Measurements from ENCODE around the gene DAP.
"Not testable (repeated sequence)": the region's sequence is repeated elsewhere in the genome, so short reads cannot be mapped to it uniquely, and the experiment has no call there.

DAP gene

GRCh38 chr5:10761185-10761932 is at the start of gene DAP:
DAP (minus strand) TSS chr5:10761234; CDS start chr5:10761068, 166 bp downstream.
- DNase-seq: no peak

DNA sequence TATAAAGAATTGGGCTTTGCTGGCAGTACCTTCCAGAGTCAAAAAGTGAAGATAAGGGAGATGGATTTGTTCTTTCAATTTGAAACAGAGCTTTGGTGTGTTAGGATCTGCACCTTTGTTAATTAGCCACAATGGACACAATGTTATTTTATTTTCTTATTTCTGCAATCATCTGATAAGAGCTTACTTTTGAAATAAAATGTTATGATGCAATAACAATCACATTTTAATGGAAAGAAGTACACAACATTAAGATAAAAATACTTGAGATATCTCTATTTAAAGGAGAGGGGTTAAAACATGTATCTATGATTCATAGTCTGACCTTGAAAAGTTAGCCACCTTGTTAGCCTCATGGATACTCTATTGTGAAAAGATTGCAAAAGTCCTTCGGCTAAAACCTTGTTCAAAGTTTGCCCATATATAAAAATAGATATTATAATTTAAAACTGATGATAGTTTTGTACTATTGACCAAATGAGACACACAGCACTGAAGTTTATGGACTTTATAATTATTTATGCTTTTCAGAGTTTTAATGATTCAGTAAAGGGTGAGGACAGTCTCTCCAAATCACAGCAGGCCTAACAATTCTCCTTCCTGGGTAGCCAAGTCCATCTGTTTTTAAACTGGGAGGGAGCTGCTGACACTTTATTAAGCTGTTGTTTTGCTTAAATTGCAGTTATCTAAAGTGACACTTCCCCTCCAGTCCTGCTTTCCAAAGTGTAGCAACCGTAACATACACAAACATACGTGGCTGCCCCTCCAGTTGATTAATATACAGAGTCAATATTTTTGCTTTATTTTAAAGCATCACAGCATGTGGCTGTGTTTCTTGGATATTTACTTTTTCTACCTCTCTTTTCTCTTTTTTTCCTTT is 47.6 kb upstream of the DAP start:
- no peak for DNase-seq

DNA sequence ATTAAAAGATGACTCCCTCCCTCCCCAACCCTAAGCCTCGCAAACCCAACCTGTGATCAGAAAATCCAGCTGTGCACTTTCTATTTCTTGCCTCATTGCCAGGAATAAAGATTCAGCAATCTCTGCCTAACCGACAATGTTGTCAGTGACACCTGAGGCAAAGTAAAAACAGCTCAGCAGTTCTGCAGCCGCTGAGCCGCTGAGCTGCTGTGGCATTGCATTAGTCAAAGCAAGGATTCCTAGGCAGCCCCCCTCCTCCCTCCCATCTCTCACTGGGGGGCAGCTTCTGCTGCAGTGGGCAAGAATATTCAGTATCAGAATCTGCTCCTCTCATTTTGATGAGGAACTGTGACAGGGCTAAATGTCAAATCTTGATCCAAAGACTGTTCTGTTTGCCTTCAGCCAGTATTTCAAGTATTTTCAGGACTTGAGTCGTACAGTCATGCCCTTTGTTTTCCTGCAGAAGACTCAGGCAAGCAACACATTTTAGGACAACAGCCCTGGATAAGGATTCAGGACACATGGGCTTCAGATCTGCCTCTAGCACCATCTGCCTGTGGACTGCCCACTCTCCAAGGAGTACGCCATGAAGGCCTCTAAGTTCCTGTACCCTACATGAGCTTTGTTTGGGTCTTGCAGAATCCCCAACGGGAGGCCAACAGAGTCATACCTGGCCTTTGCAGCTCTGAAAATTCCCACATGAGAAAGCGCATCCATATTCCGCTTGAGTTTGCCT is 41.1 kb upstream of the DAP start:
- no peak for DNase-seq

DNA sequence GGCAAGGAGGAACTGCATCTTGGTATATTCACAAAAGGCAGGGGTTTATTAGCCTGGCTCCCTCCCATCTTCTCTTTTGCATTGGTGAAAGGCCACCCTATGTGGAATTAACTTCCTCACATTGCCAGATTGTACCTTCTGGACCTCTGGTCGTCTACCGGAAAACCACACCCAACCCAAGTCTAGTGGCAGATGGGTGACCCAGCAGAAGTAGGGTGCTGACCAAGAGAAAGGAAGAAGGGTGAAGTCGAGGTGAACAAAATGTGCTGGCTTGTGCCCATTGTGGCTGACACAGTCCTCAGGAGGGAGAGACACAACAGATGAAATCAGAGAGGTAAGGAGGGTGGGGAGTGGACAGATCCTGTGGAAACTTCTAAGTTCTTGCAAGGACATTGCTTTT is 39.8 kb upstream of the DAP start:
- DNase-seq: no peak

- no peak for DNase-seq
Observed at GRCh38 chr5:10797261-10797660, 36.2 kb upstream of the DAP start.

- no peak for DNase-seq
Observed at GRCh38 chr5:10793785-10794184, 32.8 kb upstream of the DAP start.

DNA sequence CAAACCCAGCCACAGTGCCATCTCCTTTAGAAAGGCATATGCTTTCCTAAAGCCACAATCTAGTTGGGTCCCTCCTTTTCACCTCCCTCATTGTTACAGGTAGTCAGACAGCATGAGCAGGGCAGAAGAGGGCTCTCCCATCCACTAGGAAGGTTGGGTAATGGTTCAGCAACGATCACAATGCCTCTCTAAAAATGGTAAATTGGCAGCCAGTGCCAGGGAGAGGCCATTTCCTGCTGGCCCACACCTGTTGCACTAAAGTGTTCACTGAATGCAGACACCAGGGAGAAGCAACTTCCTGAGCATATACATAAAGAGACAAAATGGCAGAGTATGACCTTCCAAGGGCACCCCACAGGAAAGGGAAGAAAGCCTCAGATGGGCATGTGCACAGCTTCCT is 31.3 kb upstream of the DAP start:
- DNase-seq: no peak

GRCh38 chr5:10789726-10790125 is 28.7 kb upstream of the DAP start:
- DNase-seq: no peak

- no peak for DNase-seq
Observed at GRCh38 chr5:10789021-10789420, 28.0 kb upstream of the DAP start.

GRCh38 chr5:10788358-10788757 is 27.3 kb upstream of the DAP start:
- DNase-seq: no peak

DNA sequence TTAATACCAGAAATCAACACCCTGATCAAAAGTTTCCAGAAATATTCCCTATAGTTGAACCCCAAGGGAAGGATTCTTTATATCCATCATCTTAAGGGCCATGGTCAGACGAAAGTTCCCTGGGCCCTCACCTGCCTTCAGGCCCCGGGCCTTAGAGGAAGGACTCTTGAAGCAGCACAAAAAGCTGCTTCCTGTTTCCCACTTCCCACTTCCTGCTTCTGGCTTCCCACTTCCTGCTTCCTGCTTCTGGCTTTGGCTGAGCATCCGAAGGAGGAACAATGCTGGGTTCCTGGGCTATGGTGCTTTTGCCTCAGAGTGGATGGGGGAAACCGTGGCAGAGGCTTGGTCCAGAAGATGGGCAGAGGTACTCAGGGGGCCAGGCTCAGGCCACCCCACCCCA is 25.8 kb upstream of the DAP start:
- DNase-seq: no peak

DNA sequence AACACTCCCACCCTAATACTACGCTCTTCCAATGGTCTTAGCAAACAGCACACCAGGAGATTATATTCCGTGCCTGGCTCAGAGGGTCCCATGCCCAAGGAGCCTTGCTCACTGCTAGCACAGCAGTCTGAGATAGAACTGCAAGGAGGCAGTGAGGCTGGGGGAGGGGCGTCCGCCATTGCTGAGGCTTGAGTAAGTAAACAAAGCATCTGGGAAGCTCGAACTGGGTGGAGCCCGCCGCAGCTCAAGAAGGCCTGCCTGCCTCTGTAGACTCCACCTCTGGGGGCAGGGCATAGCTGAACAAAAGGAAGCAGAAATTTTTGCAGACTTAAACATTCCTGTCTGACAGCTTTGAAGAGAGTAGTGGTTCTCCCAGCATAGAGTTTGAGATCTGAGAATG is 19.2 kb upstream of the DAP start:
- DNase-seq: not testable (repeated sequence)

DNA sequence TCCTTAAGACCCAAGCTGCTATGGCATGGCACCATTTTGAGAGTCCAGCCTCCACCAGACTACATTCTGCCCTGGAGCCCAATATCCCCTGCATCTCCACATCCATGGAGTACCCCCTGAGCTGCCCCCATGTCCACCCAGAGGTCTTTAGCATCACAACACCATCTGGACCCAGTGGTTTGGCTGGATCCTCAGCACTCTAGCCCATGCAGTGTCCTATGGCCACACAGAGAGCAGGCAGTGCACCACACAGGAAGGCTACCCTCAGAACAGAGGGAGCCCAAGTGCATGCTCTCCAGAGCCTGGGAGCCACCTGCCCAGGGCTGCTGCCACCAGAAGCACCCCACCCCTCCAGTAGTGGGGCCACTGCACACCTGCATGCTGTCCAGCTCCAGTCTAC is 18.6 kb upstream of the DAP start:
- no peak for DNase-seq

DNA sequence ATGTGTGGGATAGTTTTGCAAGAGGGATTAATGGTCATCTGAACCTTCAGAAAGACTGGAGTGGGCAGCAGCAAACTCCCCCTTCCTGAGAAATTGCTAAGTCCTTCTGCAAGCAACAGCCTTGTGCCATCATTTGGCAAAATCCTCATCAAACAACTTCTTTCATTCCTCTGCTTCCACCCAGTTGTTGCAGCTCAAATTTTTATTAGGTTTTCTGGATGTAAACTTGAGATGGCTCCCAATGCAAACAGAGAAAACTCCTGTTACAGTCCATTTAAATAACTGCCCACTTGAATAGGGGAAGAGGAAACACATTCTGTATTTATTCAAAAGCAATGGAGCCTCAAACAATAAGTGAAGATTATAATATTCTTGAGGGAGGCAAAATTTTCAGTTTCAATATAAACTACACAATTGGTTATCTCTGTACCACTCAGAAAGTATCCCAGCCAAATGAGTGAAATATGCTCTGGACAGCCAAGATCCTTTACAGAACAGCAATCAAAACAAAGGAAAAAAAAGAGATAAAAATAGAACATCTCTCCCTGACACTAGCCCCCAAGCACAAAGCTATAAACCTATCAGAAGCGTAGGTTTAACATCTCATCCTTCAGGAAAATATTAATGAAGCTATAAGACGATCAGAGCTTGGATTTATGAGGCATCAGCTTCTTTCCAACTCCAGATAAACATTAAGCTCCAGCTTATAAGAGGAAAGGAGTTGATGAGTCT is 17.3 kb upstream of the DAP start:
- DNase-seq: no peak

DNA sequence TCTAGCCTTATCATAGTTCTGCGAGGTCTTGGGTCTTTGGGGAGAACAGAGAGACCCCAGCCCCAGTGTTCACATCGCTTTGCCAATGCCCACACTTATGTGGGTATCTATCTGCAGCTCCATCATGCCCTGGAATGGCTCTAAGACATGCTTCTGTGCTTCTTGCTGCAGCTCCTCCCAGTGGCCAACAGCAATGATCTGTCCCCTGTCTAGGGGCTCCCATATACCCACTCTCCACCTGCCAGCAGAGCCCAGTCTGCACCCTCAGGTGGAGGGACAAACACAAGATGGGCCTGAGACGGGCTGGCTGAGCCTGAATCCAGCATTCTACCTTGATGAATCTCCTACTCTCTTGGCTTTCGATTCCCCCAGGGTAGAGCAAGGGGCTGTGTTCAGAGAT is 14.6 kb upstream of the DAP start:
- DNase-seq: no peak

- DNase-seq: no peak
Observed at GRCh38 chr5:10772901-10773585, 12.0 kb upstream of the DAP start.

DNA sequence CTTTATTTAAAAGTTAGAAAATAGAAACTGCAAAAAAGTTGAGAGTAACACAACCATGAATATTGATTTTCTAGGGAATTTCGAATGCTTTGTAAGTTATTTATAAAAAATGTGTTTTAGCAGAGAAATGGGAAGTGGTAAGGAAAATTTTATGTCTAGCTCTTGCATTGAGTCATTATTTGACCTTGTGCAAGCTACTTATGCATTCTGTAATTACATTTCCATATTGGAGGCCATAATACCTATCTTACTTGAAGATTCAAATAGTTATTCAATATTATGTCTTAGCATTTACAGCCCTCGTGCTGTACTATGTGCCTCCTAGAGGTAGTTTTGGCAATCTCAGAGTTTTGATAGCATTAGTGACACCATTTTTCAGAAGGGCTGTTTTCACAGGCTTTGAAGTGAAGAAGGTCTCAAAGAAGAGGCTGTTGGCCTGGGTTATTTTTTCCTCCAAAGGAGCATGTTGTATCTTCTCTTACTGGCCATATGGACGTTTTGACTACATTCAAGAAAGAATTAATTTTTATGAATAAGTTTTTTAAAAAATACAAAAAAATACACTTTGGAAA is 7.4 kb upstream of the DAP start:
- no peak for DNase-seq

DNA sequence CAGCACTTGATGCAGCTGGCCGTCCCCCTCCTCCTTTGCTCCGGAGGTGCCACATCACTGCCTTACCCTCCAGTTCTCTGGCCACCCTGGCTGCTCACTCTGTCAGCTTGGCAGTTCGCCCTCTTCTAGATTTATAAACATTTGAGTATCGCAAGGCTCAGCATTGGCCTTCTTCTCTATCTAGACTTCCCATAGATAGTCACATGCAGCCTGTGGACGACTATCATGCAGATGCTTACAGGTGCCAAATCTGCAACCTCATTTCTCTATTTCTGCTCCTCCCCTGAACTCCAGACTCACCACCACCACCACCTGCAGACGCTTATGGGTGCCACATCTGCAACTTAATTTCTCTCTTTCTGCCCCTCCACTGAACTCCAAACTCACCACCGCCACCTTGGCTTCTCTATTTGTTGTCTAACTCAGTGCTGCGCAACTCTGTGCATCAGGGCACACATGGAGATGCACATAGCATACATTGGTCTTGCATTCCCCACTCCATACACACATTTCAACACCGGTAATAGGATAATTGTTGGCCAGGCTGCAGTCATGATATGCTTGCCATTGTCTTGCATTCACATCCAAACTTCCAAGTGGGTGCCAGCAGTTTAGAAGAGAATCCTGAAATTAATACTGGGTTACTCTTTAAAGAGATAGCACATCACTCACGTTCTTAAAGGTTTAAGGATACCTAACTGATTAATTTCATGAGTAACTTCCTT is 1.9 kb upstream of the DAP start:
- no peak for DNase-seq

- no peak for DNase-seq
Observed at GRCh38 chr5:10761933-10762775, 1.1 kb upstream of the DAP start.

DNA sequence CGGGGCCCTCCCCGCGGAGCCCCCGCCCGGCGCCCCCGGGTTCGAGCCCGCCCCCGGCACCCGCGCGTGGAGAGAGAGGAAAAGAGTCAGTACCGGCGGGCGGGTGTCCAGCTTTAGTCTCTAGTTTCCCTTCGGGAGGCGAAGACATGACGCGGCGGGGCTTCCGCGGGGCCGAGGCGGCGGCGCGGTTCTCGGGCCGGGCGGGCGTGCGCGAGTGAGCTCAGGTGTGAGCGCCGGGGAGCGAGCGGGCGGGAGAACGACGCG is 181 bp downstream of the DAP start:
- DNase-seq: no peak

Data from cerebellar nuclear complex (tissue), 1 donor.